GM23338 (cell line): Measurements from ENCODE around the gene BICC1. TPM values are rescaled to one million over a fixed set of nuclear protein-coding genes. Genes with fewer than 3 reads are reported as not detected.

ENCODE experiments used
- ATAC-seq: fragments of 200-7000 bp; cut with Tn5 transposase; 3 replicates; pipeline ENCODE4 v1.9.1; 2020
- DNase-seq: peaks from one replicate; pipeline ENCODE4 v3.0.0-alpha.2; 2015; ENCODE audit warnings: low spot score
- H2AFZ ChIP-seq: fragments of 200-600 bp; sonication (generic); 2 replicates; pipeline ENCODE4 v1.8.0; 2016; ENCODE audit warnings: antibody characterized with exemption, mild to moderate bottlenecking, moderate library complexity
- H3F3A ChIP-seq: fragments of 200-600 bp; sonication (generic); replicated peaks from 2 replicates; pipeline ENCODE4 v1.8.0; 2017; ENCODE audit warnings: antibody characterized with exemption, mixed run types, low read depth
- H3K27ac ChIP-seq: fragments of 200-600 bp; sonication (generic); 2 replicates; pipeline ENCODE4 v1.6.1; 2016; ENCODE audit warnings: low read depth
- H3K27me3 ChIP-seq: fragments of 200-600 bp; sonication (generic); 2 replicates; pipeline ENCODE4 v1.8.0; 2016; ENCODE audit warnings: mild to moderate bottlenecking, mixed run types, moderate library complexity; ENCODE audit not compliant: insufficient read depth
- H3K36me3 ChIP-seq: fragments of 200-600 bp; sonication (generic); 2 replicates; pipeline ENCODE4 v1.8.0; 2016; ENCODE audit warnings: mild to moderate bottlenecking; ENCODE audit not compliant: insufficient read depth
- H3K4me1 ChIP-seq: fragments of 200-600 bp; sonication (generic); 2 replicates; pipeline ENCODE4 v1.8.0; 2016; ENCODE audit warnings: mild to moderate bottlenecking, moderate library complexity; ENCODE audit not compliant: insufficient read depth
- H3K4me2 ChIP-seq: fragments of 200-600 bp; sonication (generic); 2 replicates; pipeline ENCODE4 v1.7.1; 2017; ENCODE audit warnings: mixed run types
- H3K4me3 ChIP-seq: fragments of 200-600 bp; sonication (generic); 2 replicates; pipeline ENCODE4 v1.6.1; 2016; ENCODE audit warnings: mixed run types
- H3K79me2 ChIP-seq: fragments of 200-600 bp; sonication (generic); replicated peaks from 2 replicates; pipeline ENCODE4 v1.8.0; 2017; ENCODE audit warnings: mild to moderate bottlenecking; ENCODE audit not compliant: insufficient read depth
- H3K9me2 ChIP-seq: fragments of 200-600 bp; sonication (generic); 2 replicates; pipeline ENCODE4 v1.8.0; 2017; ENCODE audit not compliant: insufficient read depth
- H4K20me1 ChIP-seq: fragments of 200-600 bp; sonication (generic); replicated peaks from 2 replicates; pipeline ENCODE4 v1.8.0; 2017; ENCODE audit warnings: mild to moderate bottlenecking; ENCODE audit not compliant: insufficient read depth
- H3K27ac Mint-ChIP-seq: 2 replicates; pipeline ENCODE4 v1.8.0; 2020; ENCODE audit warnings: inconsistent platforms, mild to moderate bottlenecking, moderate library complexity, mixed read lengths
- H3K27me3 Mint-ChIP-seq: 3 replicates; pipeline ENCODE4 v1.8.0; 2022; ENCODE audit warnings: low read depth, mild to moderate bottlenecking, moderate library complexity, mixed read lengths, inconsistent platforms; ENCODE audit not compliant: insufficient read depth, poor library complexity
- H3K36me3 Mint-ChIP-seq: 3 replicates; pipeline ENCODE4 v1.8.0; 2021; ENCODE audit warnings: low read depth, mild to moderate bottlenecking, inconsistent platforms, moderate library complexity, mixed read lengths
- H3K4me1 Mint-ChIP-seq: 3 replicates; pipeline ENCODE4 v1.8.0; 2020; ENCODE audit warnings: mild to moderate bottlenecking, inconsistent platforms, mixed read lengths
- H3K4me3 Mint-ChIP-seq: 3 replicates; pipeline ENCODE4 v1.8.0; 2021; ENCODE audit warnings: moderate library complexity, mild to moderate bottlenecking, inconsistent platforms, mixed read lengths
- H3K9me3 Mint-ChIP-seq: 3 replicates; pipeline ENCODE4 v1.8.0; 2020; ENCODE audit warnings: moderate library complexity, mild to moderate bottlenecking, inconsistent platforms, mixed read lengths
- CTCF ChIP-seq, 2 experiments: fragments of 200-600 bp in 1 of 2; sonication (generic) in 1 of 2; conservative IDR thresholded peaks; 2 replicates each; pipeline versions ENCODE4 v1.5.1 to v1.6.1; 2016 to 2017; ENCODE audit warnings: antibody characterized with exemption in 2 of 2, low read depth in 2 of 2, mild to moderate bottlenecking in 2 of 2, moderate library complexity in 1 of 2
- EZH2phosphoT487 ChIP-seq: fragments of 200-600 bp; sonication (generic); IDR thresholded peaks from one replicate; pipeline ENCODE4 v1.8.1; 2018; ENCODE audit warnings: antibody characterized with exemption; ENCODE audit not compliant: unreplicated experiment
- JUNB ChIP-seq: IDR thresholded peaks from one replicate; pipeline ENCODE4 v1.6.1; 2016; ENCODE audit warnings: antibody characterized with exemption; ENCODE audit not compliant: unreplicated experiment
- NANOG ChIP-seq: IDR thresholded peaks from 2 replicates; pipeline ENCODE4 v1.6.1; 2016; ENCODE audit warnings: antibody characterized with exemption, borderline replicate concordance
- REST ChIP-seq: IDR thresholded peaks from one replicate; pipeline ENCODE4 v1.6.1; 2018; ENCODE audit warnings: antibody characterized with exemption; ENCODE audit not compliant: unreplicated experiment
- STAT1 ChIP-seq: IDR thresholded peaks from one replicate; pipeline ENCODE4 v1.6.1; 2016; ENCODE audit warnings: antibody characterized with exemption; ENCODE audit not compliant: unreplicated experiment
- ZNF114 ChIP-seq: fragments of 250-450 bp; sonication (Bioruptor Pico); IDR thresholded peaks from 2 replicates; pipeline ENCODE4 v1.5.0; 2020; ENCODE audit warnings: mild to moderate bottlenecking, moderate library complexity
- ZNF462 ChIP-seq: fragments of 250-450 bp; sonication (Bioruptor Pico); IDR thresholded peaks from 2 replicates; pipeline ENCODE4 v1.5.0; 2020; ENCODE audit warnings: mild to moderate bottlenecking, moderate library complexity
- polyA plus RNA-seq: library from polyadenylated mRNA; unstranded; fragments of >200 nt; fragmentation: Nextera tagmentation; extraction: Ambion mirVana; gene quantifications from 2 replicates; pipeline ENCODE4 v1.2.1, GENCODE V29; 2016
- total RNA-seq: library from RNA; depleted of rRNA; stranded (reverse); fragments of >200 nt; shearing (Covaris generic); gene quantifications from 2 replicates; pipeline ENCODE4 v1.2.3, GENCODE V29; 2014
- TF ChIP-seq, protein P1 (sequence below): IDR thresholded peaks from 2 replicates; pipeline ENCODE4 v1.6.1; 2016; ENCODE audit warnings: antibody characterized with exemption

Gene BICC1
- total and polyA plus RNA-seq, 2 experiments from 2014 or later, result 1.3 to 2.2 TPM

- TF ChIP-seq ZNF462, result no peak
- no peak for TF ChIP-seq JUNB
Measured at GRCh38 chr10:58813573-58813972, 300.9 kb downstream of the BICC1 start (continued).

DNA sequence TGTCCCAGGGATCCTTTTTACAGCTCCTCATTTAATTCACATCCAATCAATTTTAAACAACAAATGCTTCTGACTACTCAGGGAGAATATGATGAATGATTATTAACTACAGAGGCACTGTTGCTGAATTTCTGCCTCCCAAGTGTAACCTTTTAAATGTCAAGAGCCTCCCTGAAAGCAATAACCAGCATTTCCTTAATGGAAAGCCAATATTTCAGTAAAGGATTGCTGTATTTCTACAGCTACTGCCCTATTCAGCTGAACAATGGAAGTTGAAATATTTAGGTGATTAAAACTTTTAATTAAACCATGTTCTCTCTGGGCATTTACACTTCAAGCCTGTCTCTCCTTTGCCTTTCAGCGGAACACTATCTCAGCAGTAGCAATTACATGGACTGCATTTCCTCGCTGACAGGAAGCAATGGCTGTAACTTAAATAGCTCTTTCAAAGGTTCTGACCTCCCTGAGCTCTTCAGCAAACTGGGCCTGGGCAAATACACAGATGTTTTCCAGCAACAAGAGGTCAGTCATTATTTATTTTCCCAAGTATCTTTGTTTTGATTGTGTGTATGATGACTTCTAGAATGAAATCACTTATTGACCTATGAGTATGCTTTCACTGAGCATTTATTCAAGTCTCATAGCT, 304.7 kb downstream of the BICC1 start:
- Mint-ChIP-seq H3K27me3 (no peaks in the 10 kb centered on the region), H3K36me3 (no peaks in the 10 kb centered on the region), H3K4me1 (peaks cover 7% of the 10 kb centered on the region; the same call in 2 of the 3 replicates), H3K4me3 (no peak overlapping the region), H3K27ac (no peak overlapping the region), H3K9me3 (no peaks in the 10 kb centered on the region)
- Histone ChIP-seq H3F3A (no peaks in the 10 kb centered on the region), H3K27me3 (no peaks in the 10 kb centered on the region), H4K20me1 (no peaks in the 10 kb centered on the region), H3K4me3 (no peak overlapping the region), H2AFZ (no peak overlapping the region), H3K4me2 (no peak overlapping the region), H3K36me3 (no peaks in the 10 kb centered on the region), H3K27ac (no peak overlapping the region), H3K4me1 (no peaks in the 10 kb centered on the region), H3K9me2 (no peaks in the 10 kb centered on the region), H3K79me2 (no peaks in the 10 kb centered on the region)
- no peak for ATAC-seq
- DNase-seq, result no peak
- no peak for TF ChIP-seq NANOG
- no peak for TF ChIP-seq STAT1
- TF ChIP-seq EZH2phosphoT487, result no peak
- TF ChIP-seq, protein P1, sequence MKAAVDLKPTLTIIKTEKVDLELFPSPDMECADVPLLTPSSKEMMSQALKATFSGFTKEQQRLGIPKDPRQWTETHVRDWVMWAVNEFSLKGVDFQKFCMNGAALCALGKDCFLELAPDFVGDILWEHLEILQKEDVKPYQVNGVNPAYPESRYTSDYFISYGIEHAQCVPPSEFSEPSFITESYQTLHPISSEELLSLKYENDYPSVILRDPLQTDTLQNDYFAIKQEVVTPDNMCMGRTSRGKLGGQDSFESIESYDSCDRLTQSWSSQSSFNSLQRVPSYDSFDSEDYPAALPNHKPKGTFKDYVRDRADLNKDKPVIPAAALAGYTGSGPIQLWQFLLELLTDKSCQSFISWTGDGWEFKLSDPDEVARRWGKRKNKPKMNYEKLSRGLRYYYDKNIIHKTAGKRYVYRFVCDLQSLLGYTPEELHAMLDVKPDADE, result no peak
- TF ChIP-seq JUNB, result no peak
- no peak for TF ChIP-seq ZNF114 (CRISPR knock-in tag)
- no peak for TF ChIP-seq CTCF (conservative IDR thresholded peaks at IDR 0.05; ENCODE audit: low read depth in 2 of 2)
- no peak for TF ChIP-seq REST
